Measurements from ENCODE around the gene FREM2.

The FREM2 gene

GRCh38 chr13:38766799-38767198 lies 79.9 kb downstream of the FREM2 start:
- DNase-seq: no peak

GRCh38 chr13:38767506-38768265 lies 80.8 kb downstream of the FREM2 start:
- DNase-seq: no peak

- DNase-seq: no peak
Observed at GRCh38 chr13:38769526-38769925, 82.6 kb downstream of the FREM2 start.

- no peak for DNase-seq
Observed at GRCh38 chr13:38775085-38775484, 88.2 kb downstream of the FREM2 start.

GRCh38 chr13:38777347-38778119 lies 90.7 kb downstream of the FREM2 start:
- DNase-seq: no peak

- no peak for DNase-seq
Observed at GRCh38 chr13:38781539-38781938, 94.7 kb downstream of the FREM2 start.

GRCh38 chr13:38784036-38784880 lies 97.4 kb downstream of the FREM2 start:
- DNase-seq: no peak

GRCh38 chr13:38785042-38785441 lies 98.2 kb downstream of the FREM2 start:
- DNase-seq: no peak

- no peak for DNase-seq
Observed at GRCh38 chr13:38785490-38785889, 98.6 kb downstream of the FREM2 start.

- DNase-seq: no peak
Observed at GRCh38 chr13:38787550-38787949, 100.7 kb downstream of the FREM2 start.

GRCh38 chr13:38796890-38797289 lies 110.0 kb downstream of the FREM2 start:
- no peak for DNase-seq

GRCh38 chr13:38803531-38803930 lies 116.7 kb downstream of the FREM2 start:
- no peak for DNase-seq

GRCh38 chr13:38804061-38804460 lies 117.2 kb downstream of the FREM2 start:
- DNase-seq: no peak

- no peak for DNase-seq
Observed at GRCh38 chr13:38804536-38804935, 117.7 kb downstream of the FREM2 start.

- DNase-seq: no peak
Observed at GRCh38 chr13:38814331-38814730, 127.5 kb downstream of the FREM2 start.

- DNase-seq: no peak
Observed at GRCh38 chr13:38819053-38819452, 132.2 kb downstream of the FREM2 start.

GRCh38 chr13:38819596-38819995 lies 132.7 kb downstream of the FREM2 start:
- no peak for DNase-seq

GRCh38 chr13:38821770-38822551 lies 135.1 kb downstream of the FREM2 start:
- no peak for DNase-seq

- no peak for DNase-seq
Observed at GRCh38 chr13:38824342-38824741, 137.5 kb downstream of the FREM2 start.

GRCh38 chr13:38826182-38826813 lies 139.4 kb downstream of the FREM2 start:
- DNase-seq: no peak

GRCh38 chr13:38830442-38831045 lies 143.7 kb downstream of the FREM2 start:
- DNase-seq: no peak

GRCh38 chr13:38844581-38844980 lies 157.7 kb downstream of the FREM2 start:
- no peak for DNase-seq
